Endodermal cell (in vitro differentiated cells): ENCODE measurements around the gene SLC45A3. TPM values are rescaled to one million over a fixed set of nuclear protein-coding genes. Genes with fewer than 3 reads are reported as not detected.

Source experiments
- DNase-seq: peaks from one replicate; pipeline ENCODE4 v3.0.0-alpha.2; 2017
- H3K27ac ChIP-seq: 2 replicates; pipeline ENCODE4 v1.5.1; 2013; ENCODE audit warnings: mild to moderate bottlenecking, low read depth, low read length, moderate library complexity
- H3K27me3 ChIP-seq: 2 replicates; pipeline ENCODE4 v1.6.1; 2013; ENCODE audit warnings: mild to moderate bottlenecking, low read length, moderate library complexity; ENCODE audit not compliant: insufficient read depth, control insufficient read depth, poor library complexity, severe bottlenecking
- H3K36me3 ChIP-seq: 2 replicates; pipeline ENCODE4 v1.7.0; 2013; ENCODE audit warnings: mild to moderate bottlenecking, low read length, moderate library complexity; ENCODE audit not compliant: control insufficient read depth, insufficient read depth
- H3K4me1 ChIP-seq: one replicate; pipeline ENCODE4 v1.7.0; 2013; ENCODE audit warnings: low read length; ENCODE audit not compliant: control insufficient read depth, insufficient read depth
- H3K4me3 ChIP-seq: 2 replicates; pipeline ENCODE4 v1.5.1; 2013; ENCODE audit warnings: mild to moderate bottlenecking, low read length, moderate library complexity
- H3K9ac ChIP-seq: 2 replicates; pipeline ENCODE4 v1.6.1; 2013; ENCODE audit warnings: mild to moderate bottlenecking, low read length, moderate library complexity; ENCODE audit not compliant: poor library complexity, severe bottlenecking; ENCODE audit errors: extremely low read depth
- H3K9me3 ChIP-seq: 2 replicates; pipeline ENCODE4 v1.6.1; 2013; ENCODE audit warnings: mild to moderate bottlenecking, low read length, moderate library complexity; ENCODE audit not compliant: control insufficient read depth
- H3K27ac Mint-ChIP-seq: 2 replicates; pipeline ENCODE4 v1.8.0; 2020; ENCODE audit warnings: mixed read lengths
- H3K27me3 Mint-ChIP-seq: 2 replicates; pipeline ENCODE4 v1.8.0; 2021; ENCODE audit warnings: mild to moderate bottlenecking, mixed read lengths; ENCODE audit not compliant: insufficient read depth
- H3K36me3 Mint-ChIP-seq: 2 replicates; pipeline ENCODE4 v1.8.0; 2020; ENCODE audit warnings: low read depth, mixed read lengths
- H3K4me1 Mint-ChIP-seq: 2 replicates; pipeline ENCODE4 v1.8.0; 2020; ENCODE audit warnings: mixed read lengths
- H3K4me3 Mint-ChIP-seq: 2 replicates; pipeline ENCODE4 v1.8.0; 2020; ENCODE audit warnings: mild to moderate bottlenecking, moderate library complexity, mixed read lengths
- H3K9me3 Mint-ChIP-seq: 2 replicates; pipeline ENCODE4 v1.8.0; 2020; ENCODE audit warnings: mild to moderate bottlenecking, mixed read lengths
- CTCF ChIP-seq: fragments of 200-600 bp; sonication (generic); conservative IDR thresholded peaks from 2 replicates; pipeline ENCODE4 v1.5.0; 2021; ENCODE audit warnings: antibody characterized with exemption, mild to moderate bottlenecking
- WGBS, 2 experiments: methylation state at CpG; one replicate each; pipeline versions ENCODE4 v1.1.5 to v1.1.7; 2013; ENCODE audit warnings: missing lambda C conversion rate in 2 of 2, mixed read lengths in 1 of 2; ENCODE audit not compliant: insufficient coverage in 1 of 2, insufficient read length in 1 of 2; 5-methylcytosine and 5-hydroxymethylcytosine counted together
- total RNA-seq, 2 donors: library from RNA; stranded (reverse); fragmentation: NEBNext Ultra II Directional in 1 of 2; extraction: Animal tissue kit (Norgen Biotek cat#: 25700) in 1 of 2; gene quantifications; 2 replicates in 1 of 2; 3 replicates in 1 of 2; pipeline ENCODE4 v1.2.1, GENCODE V29; 2021

Gene SLC45A3
- total RNA-seq, 2 donors from 2014 or later = 7.9 to 10.2 TPM

DNA sequence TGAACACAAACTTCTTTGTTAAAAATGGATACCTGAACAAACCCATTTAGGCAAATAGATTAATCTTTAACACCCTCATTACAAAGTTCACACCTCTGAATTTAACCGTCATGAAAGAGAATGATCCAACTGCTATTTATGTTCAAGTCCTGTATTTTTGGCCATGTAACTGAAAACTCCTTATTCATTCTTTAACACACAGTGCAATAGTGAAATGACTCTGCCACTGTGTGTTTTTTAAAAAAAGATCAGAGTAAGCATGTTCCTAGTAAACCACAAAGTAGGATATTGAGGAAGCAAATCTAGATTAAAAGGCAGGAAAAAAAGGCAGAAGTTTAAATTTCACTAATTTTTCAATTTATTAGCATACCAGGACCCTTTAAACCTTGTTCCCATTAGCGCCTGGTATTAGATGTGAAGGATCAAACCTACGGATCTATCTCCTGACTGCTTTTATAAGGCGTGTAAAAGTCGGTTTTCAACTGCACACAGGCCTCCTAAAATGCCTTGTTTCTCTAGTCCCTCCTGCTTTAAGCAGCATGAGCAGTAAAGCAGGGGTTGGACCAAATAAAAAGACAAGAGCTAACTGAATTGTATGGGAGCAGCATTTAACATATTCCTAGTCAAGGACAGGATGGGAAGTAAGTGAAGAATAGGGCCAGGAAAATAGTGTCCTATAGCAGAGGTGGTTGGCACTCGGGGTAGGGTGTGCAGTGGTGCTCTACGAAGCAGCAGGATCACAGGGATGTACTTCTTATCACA is 36.2 kb upstream of the SLC45A3 start:
- H3K4me1 Mint-ChIP-seq = peaks cover 36% of the 10 kb centered on the region
- H3K4me3 Mint-ChIP-seq = no peak overlapping the region
- DNase-seq = no peak
- H3K4me3 ChIP-seq = no peak overlapping the region
- H3K9me3 Mint-ChIP-seq = no peaks in the 10 kb centered on the region
- WGBS, 2 experiments = 86 to 94% methylated on average over 5 to 7 of the region's 7 CpGs
- no peak overlapping the region for H3K9ac ChIP-seq
- H3K27me3 ChIP-seq = no peaks in the 10 kb centered on the region
- H3K4me1 ChIP-seq = no peaks in the 10 kb centered on the region
- peaks cover 64% of the 10 kb centered on the region for H3K36me3 Mint-ChIP-seq
- H3K27ac ChIP-seq = no peak overlapping the region
- peak overlapping the region; percentile 5 for H3K27ac Mint-ChIP-seq
- H3K27me3 Mint-ChIP-seq = no peaks in the 10 kb centered on the region
- peaks cover 92% of the 10 kb centered on the region for H3K36me3 ChIP-seq
- no peaks in the 10 kb centered on the region for H3K9me3 ChIP-seq
- TF ChIP-seq CTCF = no peak

- H3K27ac Mint-ChIP-seq = peak overlapping the region; percentile 2
- H3K27ac ChIP-seq = no peak overlapping the region
These were observed 35.3 kb upstream of the SLC45A3 start for GRCh38 chr1:205715628-205716027.

DNA sequence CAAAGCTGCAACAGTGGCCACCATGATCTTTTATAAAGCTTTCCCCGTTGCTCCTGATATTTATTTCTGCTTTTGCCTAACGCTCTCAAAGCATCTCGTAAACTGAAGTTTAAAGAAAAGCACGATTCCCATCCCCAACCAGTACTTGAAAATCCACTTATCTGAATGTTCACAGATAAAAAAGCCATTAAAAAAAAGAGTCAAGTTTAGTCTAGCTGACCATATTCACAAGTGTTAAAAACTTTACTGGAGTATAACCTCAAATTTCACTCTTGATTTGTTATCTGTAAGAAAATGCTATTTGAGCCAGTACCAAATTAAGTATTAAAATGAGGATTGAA is 34.6 kb upstream of the SLC45A3 start:
- Mint-ChIP-seq H3K4me1 (peaks cover 41% of the 10 kb centered on the region), H3K4me3 (no peak overlapping the region), H3K9me3 (no peaks in the 10 kb centered on the region), H3K27me3 (no peaks in the 10 kb centered on the region), H3K36me3 (peaks cover 52% of the 10 kb centered on the region), H3K27ac (peak overlapping the region; percentile 52)
- WGBS, 2 experiments = 91 to 100% methylated on average over 2 to 4 of the region's 4 CpGs
- Histone ChIP-seq H3K36me3 (peaks cover 90% of the 10 kb centered on the region), H3K4me3 (no peak overlapping the region), H3K27me3 (no peaks in the 10 kb centered on the region), H3K9me3 (no peaks in the 10 kb centered on the region), H3K9ac (no peak overlapping the region), H3K4me1 (peaks cover 4% of the 10 kb centered on the region), H3K27ac (peak overlapping the region; percentile 9)
- no peak for DNase-seq
- TF ChIP-seq CTCF = no peak

More at GRCh38 chr1:205715628-205716027, 35.3 kb upstream of the SLC45A3 start:
- no peaks in the 10 kb centered on the region for H3K9me3 ChIP-seq
- no peak for TF ChIP-seq CTCF
- Mint-ChIP-seq H3K4me3 (no peak overlapping the region), H3K4me1 (peaks cover 40% of the 10 kb centered on the region), H3K9me3 (no peaks in the 10 kb centered on the region), H3K36me3 (peaks cover 57% of the 10 kb centered on the region), H3K27me3 (no peaks in the 10 kb centered on the region)
- peaks cover 90% of the 10 kb centered on the region for H3K36me3 ChIP-seq
- H3K27me3 ChIP-seq = no peaks in the 10 kb centered on the region
- 93 to 100% methylated on average over 4 to 5 of the region's 5 CpGs for WGBS, 2 experiments
- H3K9ac ChIP-seq = no peak overlapping the region
- no peak for DNase-seq
- peaks cover 4% of the 10 kb centered on the region for H3K4me1 ChIP-seq
- H3K4me3 ChIP-seq = no peak overlapping the region
